GM21529 (cell line): ENCODE data around the gene MAGEA2B.
A peak's percentile ranks its signal among the peaks of the same experiment; 100 is the strongest.
"Not testable (repeated sequence)": the region's sequence is repeated elsewhere in the genome, so short reads cannot be mapped to it uniquely, and the experiment has no call there.

Experiments
- ATAC-seq: cut with Tn5 transposase; IDR thresholded peaks from one replicate; pipeline ENCODE4 v1.9.1; 2021; ENCODE audit not compliant: unreplicated experiment

MAGEA2B gene, protein sequence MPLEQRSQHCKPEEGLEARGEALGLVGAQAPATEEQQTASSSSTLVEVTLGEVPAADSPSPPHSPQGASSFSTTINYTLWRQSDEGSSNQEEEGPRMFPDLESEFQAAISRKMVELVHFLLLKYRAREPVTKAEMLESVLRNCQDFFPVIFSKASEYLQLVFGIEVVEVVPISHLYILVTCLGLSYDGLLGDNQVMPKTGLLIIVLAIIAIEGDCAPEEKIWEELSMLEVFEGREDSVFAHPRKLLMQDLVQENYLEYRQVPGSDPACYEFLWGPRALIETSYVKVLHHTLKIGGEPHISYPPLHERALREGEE

DNA sequence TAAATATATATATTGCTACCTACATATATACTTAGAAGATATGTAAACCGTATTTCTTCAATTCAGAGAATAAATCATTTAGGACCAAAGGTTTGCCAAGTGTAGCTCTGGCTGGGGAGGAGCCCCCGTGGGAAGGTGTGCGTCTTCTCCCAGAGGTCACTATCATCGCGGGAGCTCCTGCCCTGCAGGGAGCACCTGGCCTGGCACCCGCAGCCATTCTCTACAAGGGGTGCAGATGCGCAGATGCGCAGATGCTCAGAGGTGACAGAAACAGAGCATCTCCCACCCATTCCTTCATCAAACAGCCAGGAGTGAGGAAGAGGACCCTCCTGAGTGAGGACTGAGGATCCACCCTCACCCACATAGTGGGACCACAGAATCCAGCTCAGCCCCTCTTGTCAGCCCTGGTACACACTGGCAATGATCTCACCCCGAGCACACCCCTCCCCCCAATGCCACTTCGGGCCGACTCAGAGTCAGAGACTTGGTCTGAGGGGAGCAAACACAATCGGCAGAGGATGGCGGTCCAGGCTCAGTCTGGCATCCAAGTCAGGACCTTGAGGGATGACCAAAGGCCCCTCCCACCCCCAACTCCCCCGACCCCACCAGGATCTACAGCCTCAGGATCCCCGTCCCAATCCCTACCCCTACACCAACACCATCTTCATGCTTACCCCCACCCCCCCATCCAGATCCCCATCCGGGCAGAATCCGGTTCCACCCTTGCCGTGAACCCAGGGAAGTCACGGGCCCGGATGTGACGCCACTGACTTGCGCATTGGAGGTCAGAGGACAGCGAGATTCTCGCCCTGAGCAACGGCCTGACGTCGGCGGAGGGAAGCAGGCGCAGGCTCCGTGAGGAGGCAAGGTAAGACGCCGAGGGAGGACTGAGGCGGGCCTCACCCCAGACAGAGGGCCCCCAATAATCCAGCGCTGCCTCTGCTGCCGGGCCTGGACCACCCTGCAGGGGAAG lies at the start of gene MAGEA2B:
MAGEA2B (plus strand) TSS at position 814 of the 973 bp plus-strand sequence. CDS start 2,479 bp downstream, outside the sequence.
- not testable (repeated sequence) for ATAC-seq

DNA sequence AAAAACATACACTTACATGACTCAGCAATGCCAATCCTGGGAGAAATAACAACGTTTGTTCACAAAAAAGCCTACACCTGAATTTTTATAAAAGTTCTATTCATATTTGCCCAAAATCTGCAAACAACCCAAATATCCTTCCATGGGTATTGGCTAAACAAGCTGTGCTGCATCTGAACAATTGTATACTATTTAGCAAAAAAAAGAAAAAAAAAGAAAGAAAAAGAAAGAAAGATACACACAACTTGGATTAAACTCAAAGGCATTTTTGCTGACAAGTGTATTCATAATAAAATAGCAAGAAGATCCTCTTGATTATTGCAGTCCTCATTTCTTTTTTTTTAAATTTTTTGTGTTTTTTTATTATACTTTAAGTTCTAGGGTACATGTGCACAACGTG lies 40.3 kb upstream of the MAGEA2B start:
- ATAC-seq: no peak

DNA sequence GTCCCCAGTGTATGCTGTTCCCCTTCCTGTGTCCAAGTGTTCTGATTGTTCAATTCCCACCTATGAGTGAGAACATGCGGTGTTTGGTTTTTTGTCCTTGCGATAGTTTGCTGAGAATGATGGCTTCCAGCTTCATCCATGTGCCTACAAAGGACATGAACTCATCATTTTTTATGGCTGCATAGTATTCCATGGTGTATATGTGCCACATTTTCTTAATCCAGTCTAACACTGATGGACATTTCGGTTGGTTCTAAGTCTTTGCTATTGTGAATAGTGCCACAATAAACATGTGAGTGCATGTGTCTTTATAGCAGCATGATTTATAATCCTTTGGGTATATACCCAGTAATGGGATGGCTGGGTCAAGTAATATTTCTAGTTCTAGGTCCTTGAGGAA lies 39.8 kb upstream of the MAGEA2B start:
- not testable (repeated sequence) for ATAC-seq

DNA sequence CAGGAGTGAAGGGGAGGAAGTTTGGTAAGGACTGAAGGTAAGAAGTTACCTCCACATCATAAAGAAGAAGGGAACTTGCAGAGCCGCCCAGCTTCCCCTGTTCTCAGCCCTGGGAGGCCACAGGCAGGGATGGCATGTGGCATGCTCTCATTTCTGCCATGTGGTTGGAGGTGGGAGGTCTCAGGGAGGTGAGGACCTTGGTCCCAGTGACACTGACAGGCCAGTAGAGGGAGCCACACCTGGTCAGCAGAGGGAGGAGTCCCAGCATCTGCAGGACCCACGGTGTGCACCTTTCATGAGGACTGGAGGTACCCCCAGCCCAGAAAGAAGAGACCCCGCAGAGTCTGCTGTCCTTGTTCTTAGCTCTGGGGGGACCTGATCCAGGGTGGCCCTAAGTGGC lies 33.4 kb upstream of the MAGEA2B start:
- ATAC-seq: peak; percentile 96

DNA sequence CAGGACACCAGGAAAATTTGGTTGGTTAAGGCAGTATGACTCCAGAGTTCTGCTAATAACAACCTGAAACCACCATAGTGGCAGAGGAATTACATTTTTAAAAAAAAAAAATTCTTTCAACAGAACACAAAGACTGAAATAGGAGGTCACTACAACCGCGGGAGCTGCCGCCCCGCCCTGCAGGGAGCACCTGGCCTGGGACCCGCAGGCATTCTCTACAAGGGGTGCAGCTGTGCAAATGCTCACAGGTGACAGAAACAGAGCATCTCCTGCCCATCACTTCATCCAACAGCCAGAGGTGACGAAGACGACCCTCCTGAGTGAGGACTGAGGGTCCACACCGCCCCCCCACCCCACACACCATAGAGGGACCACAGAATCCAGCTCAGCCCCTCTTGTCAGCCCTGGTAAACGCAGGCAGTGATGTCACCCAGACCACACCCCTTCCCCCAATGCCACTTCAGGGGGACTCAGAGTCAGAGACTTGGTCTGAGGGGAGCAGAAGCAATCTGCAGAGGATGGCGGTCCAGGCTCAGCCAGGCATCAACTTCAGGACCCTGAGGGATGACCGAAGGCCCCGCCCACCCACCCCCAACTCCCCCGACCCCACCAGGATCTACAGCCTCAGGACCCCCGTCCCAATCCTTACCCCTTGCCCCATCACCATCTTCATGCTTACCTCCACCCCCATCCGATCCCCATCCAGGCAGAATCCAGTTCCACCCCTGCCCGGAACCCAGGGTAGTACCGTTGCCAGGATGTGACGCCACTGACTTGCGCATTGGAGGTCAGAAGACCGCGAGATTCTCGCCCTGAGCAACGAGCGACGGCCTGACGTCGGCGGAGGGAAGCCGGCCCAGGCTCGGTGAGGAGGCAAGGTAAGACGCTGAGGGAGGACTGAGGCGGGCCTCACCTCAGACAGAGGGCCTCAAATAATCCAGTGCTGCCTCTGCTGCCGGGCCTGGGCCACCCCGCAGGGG lies 16.2 kb upstream of the MAGEA2B start, which contains the start of gene MAGEA3:
MAGEA3 (plus strand) TSS at position 843 of the 980 bp plus-strand sequence. CDS start 2,039 bp downstream, outside the sequence.
- ATAC-seq: not testable (repeated sequence)

DNA sequence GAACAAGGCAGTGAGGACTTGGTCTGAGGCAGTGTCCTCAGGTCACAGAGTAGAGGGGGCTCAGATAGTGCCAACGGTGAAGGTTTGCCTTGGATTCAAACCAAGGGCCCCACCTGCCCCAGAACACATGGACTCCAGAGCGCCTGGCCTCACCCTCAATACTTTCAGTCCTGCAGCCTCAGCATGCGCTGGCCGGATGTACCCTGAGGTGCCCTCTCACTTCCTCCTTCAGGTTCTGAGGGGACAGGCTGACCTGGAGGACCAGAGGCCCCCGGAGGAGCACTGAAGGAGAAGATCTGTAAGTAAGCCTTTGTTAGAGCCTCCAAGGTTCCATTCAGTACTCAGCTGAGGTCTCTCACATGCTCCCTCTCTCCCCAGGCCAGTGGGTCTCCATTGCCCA lies 14.0 kb upstream of the MAGEA2B start:
- ATAC-seq: not testable (repeated sequence)

DNA sequence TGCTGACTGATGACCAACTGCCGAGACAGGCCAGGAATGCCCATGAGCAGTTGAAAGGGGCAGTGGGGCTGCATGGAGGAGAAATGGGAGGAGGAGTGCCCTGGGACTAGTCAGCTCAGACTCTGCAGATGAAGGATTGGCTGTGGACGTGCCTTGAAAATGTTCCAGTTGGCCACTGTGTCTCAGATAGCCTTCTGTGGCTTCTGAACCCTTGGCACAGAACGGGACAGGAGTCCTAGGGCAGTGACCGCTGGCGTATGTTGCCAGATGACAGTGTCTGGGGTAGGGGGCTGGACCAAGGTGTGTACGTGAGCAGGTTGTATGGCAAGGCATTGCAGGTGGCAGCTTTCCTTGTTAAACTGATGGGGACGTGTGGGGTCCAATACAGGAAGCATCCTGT lies 7.9 kb upstream of the MAGEA2B start:
- ATAC-seq: not testable (repeated sequence)

DNA sequence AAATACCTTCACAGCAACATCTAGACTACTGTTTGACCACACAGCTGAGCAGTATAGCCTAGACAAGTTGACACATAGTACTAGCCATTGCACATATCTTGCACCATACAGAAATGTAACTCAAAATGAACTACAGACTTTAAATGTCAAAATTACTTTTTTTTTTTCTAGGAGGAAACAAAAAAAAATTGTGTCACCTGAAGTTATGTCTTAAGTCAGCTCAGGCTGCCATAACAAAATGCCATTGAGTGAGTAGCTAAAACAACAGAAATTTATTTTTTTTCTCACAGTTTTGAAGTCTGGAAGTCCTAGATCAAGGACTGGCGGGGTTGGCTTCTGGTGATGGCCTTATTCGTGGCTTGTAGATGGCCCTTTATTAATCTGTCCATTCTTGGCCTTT lies 5.3 kb upstream of the MAGEA2B start, which contains the start of gene CSAG2:
CSAG2 (minus strand) TSS at position 101 of the 400 bp plus-strand sequence. CDS start 161 bp downstream, outside the sequence.
- ATAC-seq: not testable (repeated sequence)

DNA sequence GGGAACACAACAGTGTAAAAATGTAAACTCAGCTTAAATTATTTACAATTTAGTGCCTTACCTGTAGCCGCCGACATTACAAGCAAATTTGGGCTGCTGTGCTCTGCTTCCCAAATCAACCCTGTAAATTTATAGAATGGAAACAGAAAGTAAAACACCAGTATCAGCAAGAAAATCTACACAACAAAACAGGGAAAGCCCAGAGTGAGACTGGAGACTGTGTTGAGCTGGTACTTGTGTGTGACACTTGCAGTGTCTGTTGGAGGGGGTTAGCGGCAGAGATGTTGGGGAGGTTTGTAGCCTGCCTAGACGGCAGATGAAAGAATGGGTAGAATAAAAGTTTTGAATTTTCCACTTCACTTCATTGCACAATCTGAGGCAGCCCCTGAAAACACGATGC lies 1.2 kb upstream of the MAGEA2B start:
- ATAC-seq: not testable (repeated sequence)

DNA sequence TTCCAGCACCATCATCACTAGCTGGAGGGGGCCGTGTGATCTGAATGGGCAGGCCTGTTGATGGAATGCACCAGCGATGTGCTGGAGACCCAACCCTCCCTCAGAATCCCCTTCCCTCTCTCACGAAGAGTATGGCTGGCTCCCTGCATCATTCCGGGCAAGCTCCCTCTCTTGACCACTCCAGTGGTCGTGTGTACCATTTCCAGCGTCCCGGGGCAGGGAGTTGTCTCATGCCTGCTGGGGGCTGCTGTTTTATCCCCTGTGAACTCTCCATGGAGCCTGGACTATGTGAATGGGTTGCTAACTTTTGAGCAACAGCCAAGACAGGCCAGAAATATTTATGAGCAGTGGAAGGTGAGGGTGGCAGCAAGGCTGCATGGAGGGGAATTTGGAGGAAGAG lies 11.0 kb downstream of the MAGEA2B start:
- no peak for ATAC-seq

DNA sequence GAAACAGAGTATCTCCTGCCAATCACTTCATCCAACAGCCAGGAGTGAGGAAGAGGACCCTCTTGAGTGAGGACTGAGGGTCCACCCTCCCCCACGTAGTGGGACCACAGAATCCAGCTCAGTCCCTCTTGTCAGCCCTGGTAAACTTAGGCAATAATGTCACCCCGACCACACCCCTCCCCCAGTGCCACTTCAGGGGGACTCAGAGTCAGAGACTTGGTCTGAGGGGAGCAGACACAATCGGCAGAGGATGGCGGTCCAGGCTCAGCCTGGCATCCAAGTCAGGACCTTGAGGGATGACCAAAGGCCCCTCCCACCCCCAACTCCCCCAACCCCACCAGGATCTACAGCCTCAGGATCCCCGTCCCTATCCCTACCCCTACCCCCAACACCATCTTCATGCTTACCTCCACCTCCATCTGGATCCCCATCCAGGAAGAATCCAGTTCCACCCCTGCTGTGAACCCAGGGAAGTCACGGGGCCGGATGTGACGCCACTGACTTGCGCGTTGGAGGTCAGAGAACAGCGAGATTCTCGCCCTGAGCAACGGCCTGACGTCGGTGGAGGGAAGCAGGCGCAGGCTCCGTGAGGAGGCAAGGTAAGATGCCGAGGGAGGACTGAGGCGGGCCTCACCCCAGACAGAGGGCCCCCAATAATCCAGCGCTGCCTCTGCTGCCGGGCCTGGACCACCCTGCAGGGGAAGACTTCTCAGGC lies 19.0 kb downstream of the MAGEA2B start, which contains the start of the genes CSAG1 and MAGEA12:
CSAG1 (minus strand) TSS at position 461 of the 715 bp plus-strand sequence. CDS start 1,261 bp downstream, outside the sequence.
MAGEA12 (plus strand) TSS at position 497 of the 715 bp plus-strand sequence. CDS start 2,405 bp downstream, outside the sequence.
- no peak for ATAC-seq

DNA sequence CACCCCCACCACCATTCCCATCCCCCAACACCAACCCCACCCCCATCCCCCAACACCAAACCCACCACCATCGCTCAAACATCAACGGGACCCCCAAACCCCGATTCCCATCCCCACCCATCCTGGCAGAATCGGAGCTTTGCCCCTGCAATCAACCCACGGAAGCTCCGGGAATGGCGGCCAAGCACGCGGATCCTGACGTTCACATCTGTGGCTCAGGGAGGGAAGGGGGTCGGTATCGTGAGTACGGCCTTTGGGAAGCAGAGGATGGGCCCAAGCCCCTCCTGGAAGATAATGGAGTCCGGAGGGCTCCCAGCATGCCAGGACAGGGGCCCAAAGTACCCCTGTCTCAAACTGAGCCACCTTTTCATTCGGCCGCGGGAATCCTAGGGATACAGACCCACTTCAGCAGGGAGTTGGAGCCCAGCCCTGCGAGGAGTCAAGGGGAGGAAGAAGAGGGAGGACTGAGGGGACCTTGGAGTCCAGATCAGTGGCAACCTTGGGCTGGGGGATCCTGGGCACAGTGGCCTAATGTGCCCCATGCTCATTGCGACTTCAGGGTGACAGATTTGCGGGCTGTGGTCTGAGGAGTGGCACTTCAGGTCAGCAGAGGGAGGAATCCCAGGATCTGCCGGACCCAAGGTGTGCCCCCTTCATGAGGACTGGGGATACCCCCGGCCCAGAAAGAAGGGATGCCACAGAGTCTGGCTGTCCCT lies 19.9 kb downstream of the MAGEA2B start:
- not testable (repeated sequence) for ATAC-seq

DNA sequence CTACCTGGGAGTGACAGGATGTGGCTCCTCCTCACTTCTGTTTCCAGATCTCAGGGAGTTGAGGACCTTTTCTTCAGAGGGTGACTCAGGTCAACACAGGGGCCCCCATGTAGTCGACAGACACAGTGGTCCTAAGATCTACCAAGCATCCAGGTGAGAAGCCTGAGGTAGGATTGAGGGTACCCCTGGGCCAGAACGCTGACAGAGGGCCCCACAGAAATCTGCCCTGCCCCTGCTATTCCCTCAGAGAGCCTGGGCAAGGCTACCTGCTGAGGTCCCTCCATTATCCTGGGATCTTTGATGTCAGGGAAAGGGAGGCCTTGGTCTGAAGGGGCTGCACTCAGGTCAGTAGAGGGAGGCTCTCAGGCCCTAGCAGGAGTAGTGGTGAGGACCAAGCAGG lies 20.7 kb downstream of the MAGEA2B start:
- no peak for ATAC-seq

DNA sequence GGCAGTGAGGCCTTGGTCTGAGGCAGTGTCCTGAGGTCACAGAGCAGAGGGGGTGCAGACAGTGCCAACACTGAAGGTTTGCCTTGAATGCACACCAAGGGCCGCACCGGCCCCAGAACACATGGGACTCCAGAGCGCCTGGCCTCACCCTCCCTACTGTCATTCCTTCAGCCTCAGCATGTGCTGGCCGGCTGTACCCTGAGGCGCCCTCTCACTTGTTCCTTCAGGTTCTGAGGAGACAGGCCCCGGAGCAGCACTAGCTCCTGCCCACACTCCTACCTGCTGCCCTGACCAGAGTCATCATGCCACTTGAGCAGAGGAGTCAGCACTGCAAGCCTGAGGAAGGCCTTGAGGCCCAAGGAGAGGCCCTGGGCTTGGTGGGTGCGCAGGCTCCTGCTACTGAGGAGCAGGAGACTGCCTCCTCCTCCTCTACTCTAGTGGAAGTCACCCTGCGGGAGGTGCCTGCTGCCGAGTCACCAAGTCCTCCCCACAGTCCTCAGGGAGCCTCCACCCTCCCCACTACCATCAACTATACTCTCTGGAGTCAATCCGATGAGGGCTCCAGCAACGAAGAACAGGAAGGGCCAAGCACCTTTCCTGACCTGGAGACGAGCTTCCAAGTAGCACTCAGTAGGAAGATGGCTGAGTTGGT lies 21.6 kb downstream of the MAGEA2B start:
- no peak for ATAC-seq

DNA sequence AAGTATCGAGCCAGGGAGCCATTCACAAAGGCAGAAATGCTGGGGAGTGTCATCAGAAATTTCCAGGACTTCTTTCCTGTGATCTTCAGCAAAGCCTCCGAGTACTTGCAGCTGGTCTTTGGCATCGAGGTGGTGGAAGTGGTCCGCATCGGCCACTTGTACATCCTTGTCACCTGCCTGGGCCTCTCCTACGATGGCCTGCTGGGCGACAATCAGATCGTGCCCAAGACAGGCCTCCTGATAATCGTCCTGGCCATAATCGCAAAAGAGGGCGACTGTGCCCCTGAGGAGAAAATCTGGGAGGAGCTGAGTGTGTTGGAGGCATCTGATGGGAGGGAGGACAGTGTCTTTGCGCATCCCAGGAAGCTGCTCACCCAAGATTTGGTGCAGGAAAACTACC lies 22.1 kb downstream of the MAGEA2B start:
- not testable (repeated sequence) for ATAC-seq

DNA sequence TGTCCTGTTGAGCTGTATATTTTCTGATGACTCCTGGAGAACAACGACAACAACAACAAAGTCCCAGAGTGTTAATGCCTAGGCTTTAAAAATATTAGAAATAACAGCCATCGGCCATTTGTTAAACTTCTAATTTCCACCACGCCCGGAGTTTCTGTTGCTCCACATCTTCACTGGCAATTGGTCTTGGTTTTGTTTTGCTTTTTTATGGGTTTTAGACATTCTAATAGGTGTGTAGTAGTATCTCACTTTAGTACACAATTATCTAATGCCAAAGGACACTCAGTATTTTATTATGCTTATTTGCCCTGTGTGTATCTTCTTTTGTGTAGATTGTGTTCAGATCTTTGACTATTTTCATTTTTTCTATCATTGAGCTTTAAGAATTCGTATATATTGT lies 24.1 kb downstream of the MAGEA2B start:
- ATAC-seq: no peak

DNA sequence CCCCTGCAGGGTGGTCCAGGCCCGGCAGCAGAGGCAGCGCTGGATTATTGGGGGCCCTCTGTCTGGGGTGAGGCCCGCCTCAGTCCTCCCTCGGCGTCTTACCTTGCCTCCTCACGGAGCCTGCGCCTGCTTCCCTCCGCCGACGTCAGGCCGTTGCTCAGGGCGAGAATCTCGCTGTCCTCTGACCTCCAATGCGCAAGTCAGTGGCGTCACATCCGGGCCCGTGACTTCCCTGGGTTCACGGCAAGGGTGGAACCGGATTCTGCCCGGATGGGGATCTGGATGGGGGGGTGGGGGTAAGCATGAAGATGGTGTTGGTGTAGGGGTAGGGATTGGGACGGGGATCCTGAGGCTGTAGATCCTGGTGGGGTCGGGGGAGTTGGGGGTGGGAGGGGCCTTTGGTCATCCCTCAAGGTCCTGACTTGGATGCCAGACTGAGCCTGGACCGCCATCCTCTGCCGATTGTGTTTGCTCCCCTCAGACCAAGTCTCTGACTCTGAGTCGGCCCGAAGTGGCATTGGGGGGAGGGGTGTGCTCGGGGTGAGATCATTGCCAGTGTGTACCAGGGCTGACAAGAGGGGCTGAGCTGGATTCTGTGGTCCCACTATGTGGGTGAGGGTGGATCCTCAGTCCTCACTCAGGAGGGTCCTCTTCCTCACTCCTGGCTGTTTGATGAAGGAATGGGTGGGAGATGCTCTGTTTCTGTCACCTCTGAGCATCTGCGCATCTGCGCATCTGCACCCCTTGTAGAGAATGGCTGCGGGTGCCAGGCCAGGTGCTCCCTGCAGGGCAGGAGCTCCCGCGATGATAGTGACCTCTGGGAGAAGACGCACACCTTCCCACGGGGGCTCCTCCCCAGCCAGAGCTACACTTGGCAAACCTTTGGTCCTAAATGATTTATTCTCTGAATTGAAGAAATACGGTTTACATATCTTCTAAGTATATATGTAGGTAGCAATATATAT lies 39.5 kb downstream of the MAGEA2B start, which contains the start of gene MAGEA2:
MAGEA2 (minus strand) TSS at position 157 of the 965 bp plus-strand sequence. CDS start 2,479 bp downstream, outside the sequence.
- not testable (repeated sequence) for ATAC-seq
